Lower lobe of right lung (tissue), 2 donors: ENCODE results near the gene TNRC6A. TPM values are rescaled to one million over a fixed set of nuclear protein-coding genes. Genes with fewer than 3 reads are reported as not detected.
A peak's percentile ranks its signal among the peaks of the same experiment; 100 is the strongest.

ENCODE experiments used
- ATAC-seq, 2 donors: fragments of 200-7000 bp; cut with Tn5 transposase; one replicate each; pipeline ENCODE4 v1.9.1; 2020 to 2022; ENCODE audit warnings: mild to moderate bottlenecking in 2 of 2, moderate library complexity in 2 of 2
- DNase-seq: peaks from one replicate; pipeline ENCODE4 v3.0.0-alpha.2; 2020
- H3K27ac ChIP-seq: fragments of 200-600 bp; one replicate; pipeline ENCODE4 v1.8.0; 2022
- H3K27me3 ChIP-seq: fragments of 200-600 bp; one replicate; pipeline ENCODE4 v1.8.0; 2022; ENCODE audit warnings: low read depth
- H3K36me3 ChIP-seq: fragments of 200-600 bp; one replicate; pipeline ENCODE4 v1.8.0; 2022; ENCODE audit warnings: mild to moderate bottlenecking
- H3K4me1 ChIP-seq: fragments of 200-600 bp; one replicate; pipeline ENCODE4 v1.8.0; 2022
- H3K4me3 ChIP-seq: fragments of 200-600 bp; one replicate; pipeline ENCODE4 v1.8.0; 2022; ENCODE audit warnings: mild to moderate bottlenecking
- H3K9me3 ChIP-seq: fragments of 200-600 bp; one replicate; pipeline ENCODE4 v1.8.0; 2022
- intact Hi-C: fragments of 100-400 bp; cut with DNase I; formaldehyde crosslinking; loops from one replicate; pipeline ENCODE4 v1.11.0; 2022
- total RNA-seq: library from RNA; stranded (reverse); fragmentation: NEBNext Ultra II Directional; extraction: Animal tissue kit (Norgen Biotek cat#: 25700); gene quantifications from one replicate; pipeline ENCODE4 v1.2.1, GENCODE V29; 2021
- TF ChIP-seq, protein P1 (sequence below): fragments of 200-600 bp; IDR thresholded peaks from one replicate; pipeline ENCODE4 v1.8.0; 2022; ENCODE audit warnings: antibody characterized with exemption, mild to moderate bottlenecking
- donor health status: DM: no; HTN: yes; CAD: no; lungs with severe emphysema.

TNRC6A gene
- total RNA-seq, 1 donor from 2014 or later, result 49.4 TPM

DNA sequence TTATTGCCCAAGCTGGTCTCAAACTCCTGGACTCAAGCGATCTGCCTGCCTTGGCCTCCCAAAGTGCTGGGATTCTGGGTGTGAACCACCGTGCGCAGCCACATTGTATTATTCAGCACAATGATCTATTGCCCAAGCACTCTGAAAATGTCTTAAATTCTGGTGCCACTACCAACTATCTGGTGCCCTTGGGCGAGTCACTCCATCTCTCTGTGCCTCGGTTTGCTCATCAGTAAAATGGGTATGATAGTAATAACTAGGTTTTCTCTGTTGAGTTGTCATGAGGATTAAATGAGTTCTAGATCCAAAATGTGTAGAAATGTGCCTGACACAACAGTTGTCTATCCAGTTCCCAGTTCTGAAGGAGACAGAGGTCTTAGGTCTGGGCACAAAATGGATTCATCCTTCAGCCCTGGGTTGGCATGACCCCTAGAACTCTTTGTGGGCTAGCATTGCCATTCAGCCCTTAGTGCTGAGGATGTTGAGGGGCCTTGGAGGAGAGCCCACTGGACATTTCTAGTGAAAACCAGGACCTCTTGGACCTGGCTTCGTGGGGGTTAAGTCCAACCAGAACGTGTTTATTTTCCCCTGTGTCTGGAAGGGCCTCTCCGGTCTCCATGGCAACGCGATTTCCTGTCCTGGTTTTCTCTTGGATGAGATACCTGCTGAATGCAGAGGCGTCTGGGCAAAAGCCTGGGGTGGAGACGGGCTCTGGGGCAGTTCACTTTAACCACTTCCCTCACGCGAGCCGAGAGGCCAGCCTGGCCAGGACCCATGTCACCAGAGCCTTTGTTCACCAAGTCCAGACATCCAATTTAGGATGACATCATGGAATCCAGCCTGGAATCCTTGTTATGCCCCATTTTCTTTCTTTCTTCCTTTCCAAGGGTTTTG is 43.7 kb upstream of the TNRC6A start:
- intact Hi-C loops, result no loop called here
- no peaks in the 10 kb centered on the region for H3K27me3 ChIP-seq
- no peaks in the 10 kb centered on the region for H3K9me3 ChIP-seq
- H3K4me1 ChIP-seq, result no peaks in the 10 kb centered on the region
- H3K27ac ChIP-seq, result peak overlapping the region; percentile 18
- ATAC-seq (peak in 1 of 2 donors; percentile 36), DNase-seq (no peak)
- no peak overlapping the region for H3K4me3 ChIP-seq
- TF ChIP-seq, protein P1, sequence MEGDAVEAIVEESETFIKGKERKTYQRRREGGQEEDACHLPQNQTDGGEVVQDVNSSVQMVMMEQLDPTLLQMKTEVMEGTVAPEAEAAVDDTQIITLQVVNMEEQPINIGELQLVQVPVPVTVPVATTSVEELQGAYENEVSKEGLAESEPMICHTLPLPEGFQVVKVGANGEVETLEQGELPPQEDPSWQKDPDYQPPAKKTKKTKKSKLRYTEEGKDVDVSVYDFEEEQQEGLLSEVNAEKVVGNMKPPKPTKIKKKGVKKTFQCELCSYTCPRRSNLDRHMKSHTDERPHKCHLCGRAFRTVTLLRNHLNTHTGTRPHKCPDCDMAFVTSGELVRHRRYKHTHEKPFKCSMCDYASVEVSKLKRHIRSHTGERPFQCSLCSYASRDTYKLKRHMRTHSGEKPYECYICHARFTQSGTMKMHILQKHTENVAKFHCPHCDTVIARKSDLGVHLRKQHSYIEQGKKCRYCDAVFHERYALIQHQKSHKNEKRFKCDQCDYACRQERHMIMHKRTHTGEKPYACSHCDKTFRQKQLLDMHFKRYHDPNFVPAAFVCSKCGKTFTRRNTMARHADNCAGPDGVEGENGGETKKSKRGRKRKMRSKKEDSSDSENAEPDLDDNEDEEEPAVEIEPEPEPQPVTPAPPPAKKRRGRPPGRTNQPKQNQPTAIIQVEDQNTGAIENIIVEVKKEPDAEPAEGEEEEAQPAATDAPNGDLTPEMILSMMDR, result no peak
- no peaks in the 10 kb centered on the region for H3K36me3 ChIP-seq

DNA sequence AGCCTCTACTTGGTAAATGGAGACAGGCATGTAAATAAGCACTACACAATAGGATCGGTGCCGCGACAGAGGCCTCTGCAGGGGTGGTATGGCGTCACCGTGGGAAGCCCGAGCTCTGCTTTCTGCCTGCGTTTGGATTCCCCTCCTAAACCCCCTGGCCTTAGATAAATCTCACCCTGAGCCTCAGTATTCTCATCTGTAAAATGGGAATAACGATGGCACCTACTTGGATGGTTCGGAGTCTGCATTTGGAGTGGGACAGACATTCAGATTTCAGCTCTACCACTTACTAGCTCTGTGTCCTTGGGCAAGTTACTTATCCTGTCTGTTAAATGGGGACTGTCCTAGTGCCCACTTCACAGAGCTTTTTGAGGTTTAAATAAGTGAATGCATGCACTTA is 42.8 kb upstream of the TNRC6A start:
- intact Hi-C loops, result no loop called here
- no peaks in the 10 kb centered on the region for H3K4me1 ChIP-seq
- no peaks in the 10 kb centered on the region for H3K27me3 ChIP-seq
- TF ChIP-seq, protein P1, result no peak
- no peak for ATAC-seq
- no peak overlapping the region for H3K4me3 ChIP-seq
- no peaks in the 10 kb centered on the region for H3K9me3 ChIP-seq
- H3K36me3 ChIP-seq, result no peaks in the 10 kb centered on the region
- H3K27ac ChIP-seq, result peak overlapping the region; percentile 18
- DNase-seq, result no peak

DNA sequence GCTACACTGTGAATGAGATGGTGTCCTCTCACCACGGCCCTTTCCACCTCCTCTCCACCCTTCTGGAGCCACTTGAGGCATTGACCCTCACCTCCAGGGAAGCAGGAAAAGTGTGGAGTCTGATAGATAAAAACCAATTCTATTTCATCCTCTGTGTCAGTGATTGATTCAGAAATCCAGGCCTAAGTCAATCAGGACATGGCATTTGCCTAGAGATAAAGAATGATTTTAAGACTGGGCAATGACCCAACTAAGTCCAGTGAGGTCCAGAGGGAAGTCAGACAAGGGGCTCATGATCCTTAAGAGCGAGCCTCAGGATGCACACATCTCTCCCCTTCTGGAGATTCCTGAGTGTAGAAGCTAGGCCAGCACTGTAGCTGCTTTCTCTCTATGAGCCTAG is 41.1 kb upstream of the TNRC6A start:
- ATAC-seq, result no peak
- Histone ChIP-seq H3K9me3 (no peaks in the 10 kb centered on the region), H3K36me3 (no peaks in the 10 kb centered on the region), H3K4me1 (no peaks in the 10 kb centered on the region), H3K27me3 (no peaks in the 10 kb centered on the region), H3K27ac (no peak overlapping the region), H3K4me3 (no peak overlapping the region)
- intact Hi-C loops, result no loop called here
- no peak for DNase-seq
- TF ChIP-seq, protein P1, result no peak

- Histone ChIP-seq H3K27me3 (no peaks in the 10 kb centered on the region), H3K27ac (no peak overlapping the region), H3K4me3 (no peak overlapping the region), H3K9me3 (no peaks in the 10 kb centered on the region), H3K36me3 (no peaks in the 10 kb centered on the region), H3K4me1 (no peaks in the 10 kb centered on the region)
- ATAC-seq, result no peak
- no peak for DNase-seq
- TF ChIP-seq, protein P1, result peak; percentile 40
- intact Hi-C loops, result no loop called here
Measured at GRCh38 chr16:24689128-24689527, 40.3 kb upstream of the TNRC6A start.

DNA sequence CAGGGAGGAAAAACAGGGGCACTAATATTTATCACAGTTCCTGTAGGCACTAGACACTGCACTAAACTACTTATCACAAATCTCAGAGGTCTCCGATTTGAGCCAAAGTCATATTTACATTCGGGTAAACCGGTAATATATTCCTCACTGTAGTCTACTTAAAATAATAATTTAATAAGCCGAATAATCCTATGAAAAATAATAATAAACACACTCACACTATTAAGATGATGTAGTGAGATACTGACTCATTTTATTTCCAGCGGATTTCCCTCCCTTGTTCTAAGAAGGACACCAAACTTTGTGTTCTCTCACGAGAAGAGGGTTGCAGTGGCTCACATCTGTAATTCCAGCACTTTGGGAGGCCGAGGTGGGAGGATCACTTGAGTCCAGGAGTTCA is 36.6 kb upstream of the TNRC6A start:
- H3K27ac ChIP-seq, result no peak overlapping the region
- intact Hi-C loops, result no loop called here
- no peaks in the 10 kb centered on the region for H3K9me3 ChIP-seq
- TF ChIP-seq, protein P1, result no peak
- no peak for DNase-seq
- no peaks in the 10 kb centered on the region for H3K4me1 ChIP-seq
- H3K36me3 ChIP-seq, result no peaks in the 10 kb centered on the region
- no peaks in the 10 kb centered on the region for H3K27me3 ChIP-seq
- no peak for ATAC-seq
- no peak overlapping the region for H3K4me3 ChIP-seq
